OCI-LY3 (cell line): ENCODE measurements around the gene COL6A3.

Source experiments
- H2AFZ ChIP-seq: fragments of 200-600, 300-600 bp; shearing (Covaris generic); 2 replicates; pipeline ENCODE4 v1.6.0; 2014; ENCODE audit warnings: antibody characterized with exemption, low read depth, low read length
- H3K27ac ChIP-seq: fragments of 200-600, 300-600 bp; sonication (generic); 2 replicates; pipeline ENCODE4 v1.5.1; 2014; ENCODE audit warnings: mild to moderate bottlenecking, low read length, moderate library complexity, mixed read lengths
- H3K27me3 ChIP-seq: fragments of 200-600, 300-600 bp; sonication (generic); 2 replicates; pipeline ENCODE4 v1.6.1; 2014; ENCODE audit warnings: low read depth, low read length, mixed read lengths
- H3K36me3 ChIP-seq: fragments of 200-600, 300-600 bp; sonication (generic); replicated peaks from 2 replicates; pipeline ENCODE3; 2014; ENCODE audit warnings: low read depth, low read length, mixed read lengths
- H3K4me1 ChIP-seq: fragments of 300-600, 200-600 bp; sonication (generic); 2 replicates; pipeline ENCODE4 v1.6.1; 2014; ENCODE audit warnings: low read length, mixed read lengths
- H3K4me2 ChIP-seq: fragments of 200-600, 300-600 bp; sonication (generic); 2 replicates; pipeline ENCODE4 v1.6.1; 2014; ENCODE audit warnings: low read length, mixed read lengths
- H3K4me3 ChIP-seq: fragments of 300-600, 200-600 bp; sonication (generic); 2 replicates; pipeline ENCODE4 v1.5.1; 2014; ENCODE audit warnings: antibody characterized with exemption, mild to moderate bottlenecking, low read length, moderate library complexity
- H3K79me2 ChIP-seq: fragments of 300-600, 200-600 bp; shearing (Covaris generic); 2 replicates; pipeline ENCODE4 v1.6.1; 2014; ENCODE audit warnings: mild to moderate bottlenecking, low read length, mixed read lengths
- H3K9ac ChIP-seq: fragments of 300-600, 200-600 bp; shearing (Covaris generic); 2 replicates; pipeline ENCODE4 v1.6.0; 2014; ENCODE audit warnings: mild to moderate bottlenecking, low read length, moderate library complexity
- H3K9me3 ChIP-seq: fragments of 200-600, 300-600 bp; shearing (Covaris generic); 2 replicates; pipeline ENCODE4 v1.6.1; 2014; ENCODE audit warnings: low read length, mixed read lengths; ENCODE audit not compliant: insufficient read depth
- H4K20me1 ChIP-seq: fragments of 200-600, 300-600 bp; sonication (generic); 2 replicates; pipeline ENCODE4 v1.6.1; 2016; ENCODE audit warnings: low read length, mixed read lengths; ENCODE audit not compliant: insufficient read depth
- CTCF ChIP-seq: fragments of 200-600, 300-600 bp; sonication (generic); IDR thresholded peaks from 2 replicates; pipeline ENCODE4 v1.5.1; 2014; ENCODE audit warnings: antibody characterized with exemption, low read length, low read depth
- EZH2phosphoT487 ChIP-seq: fragments of 200-600 bp; shearing (Covaris generic); IDR thresholded peaks from 2 replicates; pipeline ENCODE4 v1.6.1; 2018; ENCODE audit warnings: antibody characterized with exemption, mixed run types, low read depth

COL6A3 gene

GRCh38 chr2:237301595-237301994, 112.4 kb downstream of the COL6A3 start:
- Histone ChIP-seq H3K9me3 (no peaks in the 10 kb centered on the region), H3K4me3 (no peak overlapping the region), H3K4me1 (no peaks in the 10 kb centered on the region), H3K36me3 (no peaks in the 10 kb centered on the region), H3K79me2 (no peaks in the 10 kb centered on the region), H3K4me2 (no peak overlapping the region), H3K27ac (no peak overlapping the region), H4K20me1 (no peaks in the 10 kb centered on the region), H3K27me3 (no peaks in the 10 kb centered on the region), H3K9ac (no peak overlapping the region), H2AFZ (no peak overlapping the region)
- TF ChIP-seq EZH2phosphoT487 (no peak), CTCF (no peak)

- Histone ChIP-seq H3K79me2 (no peaks in the 10 kb centered on the region), H3K4me2 (no peak overlapping the region), H3K4me1 (no peaks in the 10 kb centered on the region), H3K27ac (no peak overlapping the region), H3K4me3 (no peak overlapping the region), H3K27me3 (no peaks in the 10 kb centered on the region), H3K36me3 (no peaks in the 10 kb centered on the region), H3K9me3 (no peaks in the 10 kb centered on the region), H4K20me1 (no peaks in the 10 kb centered on the region), H3K9ac (no peak overlapping the region), H2AFZ (no peak overlapping the region)
- TF ChIP-seq CTCF (no peak), EZH2phosphoT487 (no peak)
Observed at GRCh38 chr2:237300739-237301138, 113.2 kb downstream of the COL6A3 start.

GRCh38 chr2:237299906-237300305, 114.1 kb downstream of the COL6A3 start:
- Histone ChIP-seq H3K4me3 (no peak overlapping the region), H3K4me2 (no peak overlapping the region), H2AFZ (no peak overlapping the region), H3K27ac (no peak overlapping the region), H3K27me3 (0 out of 2 replicates have a peak, but pooled peaks cover under 1% of the 10 kb centered on the region), H4K20me1 (no peaks in the 10 kb centered on the region), H3K4me1 (no peaks in the 10 kb centered on the region), H3K9ac (no peak overlapping the region), H3K36me3 (no peaks in the 10 kb centered on the region), H3K79me2 (no peaks in the 10 kb centered on the region), H3K9me3 (no peaks in the 10 kb centered on the region)
- TF ChIP-seq EZH2phosphoT487: no peak
- no peak for TF ChIP-seq CTCF

- Histone ChIP-seq H3K9me3 (no peaks in the 10 kb centered on the region), H2AFZ (no peak overlapping the region), H3K4me1 (no peaks in the 10 kb centered on the region), H3K79me2 (no peaks in the 10 kb centered on the region), H3K36me3 (no peaks in the 10 kb centered on the region), H4K20me1 (no peaks in the 10 kb centered on the region), H3K27ac (no peak overlapping the region), H3K4me2 (no peak overlapping the region), H3K27me3 (peaks cover 4% of the 10 kb centered on the region; the same call in 1 of the 2 replicates), H3K4me3 (no peak overlapping the region), H3K9ac (no peak overlapping the region)
- no peak for TF ChIP-seq EZH2phosphoT487
Observed at GRCh38 chr2:237298151-237299118, 115.5 kb downstream of the COL6A3 start.
